Prostate gland (tissue), 2 donors: ENCODE data around the gene TMEM179B.

Experiments
- CTCF ChIP-seq, 4 experiments: fragments of 200-600 bp in 2 of 4; fragments of 450-650 bp in 2 of 4; sonication (generic) in 2 of 4; IDR thresholded peaks; 1 replicate in 3 of 4; 2 replicates in 1 of 4; pipeline ENCODE4 v1.5.1; 2016 to 2019; ENCODE audit warnings: antibody characterized with exemption in 4 of 4, mild to moderate bottlenecking in 2 of 4, moderate library complexity in 2 of 4
- POLR2A ChIP-seq: fragments of 450-650 bp; IDR thresholded peaks from one replicate; pipeline ENCODE4 v1.6.1; 2016; ENCODE audit warnings: antibody characterized with exemption, mild to moderate bottlenecking
- POLR2AphosphoS5 ChIP-seq: sonication (generic); formaldehyde crosslinking; IDR thresholded peaks from one replicate; pipeline ENCODE4 v1.6.1; 2017; ENCODE audit warnings: antibody characterized with exemption

- TF ChIP-seq CTCF (IDR thresholded peaks at IDR 0.05) = no peak
- no peak for TF ChIP-seq POLR2AphosphoS5
- no peak for TF ChIP-seq POLR2A
Observed at GRCh38 chr11:62804310-62805075, 17.3 kb downstream of the TMEM179B start.
